GM12872 (cell line): Measurements from ENCODE around the gene TMCO5A.

ENCODE experiments used
- TF ChIP-seq, protein P1 (sequence below): IDR thresholded peaks from 3 replicates; pipeline ENCODE4 v1.5.1; 2011; ENCODE audit warnings: low read depth, mild to moderate bottlenecking, low read length, moderate library complexity; ENCODE audit not compliant: insufficient read depth

The TMCO5A gene

DNA sequence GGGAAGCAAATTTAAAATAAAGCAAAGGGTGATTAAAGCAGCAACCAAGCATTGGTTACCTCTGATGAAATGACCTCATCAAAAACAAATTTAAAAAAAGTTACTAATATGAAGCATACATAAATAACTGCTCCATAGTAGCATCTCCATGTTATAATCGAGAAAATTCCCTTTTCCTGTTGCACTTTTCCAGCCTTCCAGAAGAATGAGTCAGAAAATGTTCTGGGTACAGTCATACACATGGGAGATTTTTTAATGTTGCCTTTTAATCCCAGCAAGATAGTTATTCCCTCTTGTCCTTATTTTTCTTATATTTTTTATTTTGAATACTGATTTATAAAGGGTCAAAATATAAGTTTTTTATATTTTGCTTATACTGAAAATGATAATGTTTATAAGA lies 2.6 kb upstream of the TMCO5A start:
- TF ChIP-seq, protein P1, sequence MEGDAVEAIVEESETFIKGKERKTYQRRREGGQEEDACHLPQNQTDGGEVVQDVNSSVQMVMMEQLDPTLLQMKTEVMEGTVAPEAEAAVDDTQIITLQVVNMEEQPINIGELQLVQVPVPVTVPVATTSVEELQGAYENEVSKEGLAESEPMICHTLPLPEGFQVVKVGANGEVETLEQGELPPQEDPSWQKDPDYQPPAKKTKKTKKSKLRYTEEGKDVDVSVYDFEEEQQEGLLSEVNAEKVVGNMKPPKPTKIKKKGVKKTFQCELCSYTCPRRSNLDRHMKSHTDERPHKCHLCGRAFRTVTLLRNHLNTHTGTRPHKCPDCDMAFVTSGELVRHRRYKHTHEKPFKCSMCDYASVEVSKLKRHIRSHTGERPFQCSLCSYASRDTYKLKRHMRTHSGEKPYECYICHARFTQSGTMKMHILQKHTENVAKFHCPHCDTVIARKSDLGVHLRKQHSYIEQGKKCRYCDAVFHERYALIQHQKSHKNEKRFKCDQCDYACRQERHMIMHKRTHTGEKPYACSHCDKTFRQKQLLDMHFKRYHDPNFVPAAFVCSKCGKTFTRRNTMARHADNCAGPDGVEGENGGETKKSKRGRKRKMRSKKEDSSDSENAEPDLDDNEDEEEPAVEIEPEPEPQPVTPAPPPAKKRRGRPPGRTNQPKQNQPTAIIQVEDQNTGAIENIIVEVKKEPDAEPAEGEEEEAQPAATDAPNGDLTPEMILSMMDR, result no peak

- TF ChIP-seq, protein P1, result no peak
These were observed 1.9 kb upstream of the TMCO5A start for GRCh38 chr15:37932549-37932948.

GRCh38 chr15:37933666-37934065 lies 774 bp upstream of the TMCO5A start:
- TF ChIP-seq, protein P1, result no peak

- TF ChIP-seq, protein P1, result no peak
These were observed 6.4 kb downstream of the TMCO5A start for GRCh38 chr15:37940876-37941275.

- TF ChIP-seq, protein P1, result no peak
These were observed 7.3 kb downstream of the TMCO5A start for GRCh38 chr15:37941779-37942178.

- TF ChIP-seq, protein P1, result no peak
These were observed 17.6 kb downstream of the TMCO5A start for GRCh38 chr15:37951999-37952398.

GRCh38 chr15:37967788-37968187 lies 33.3 kb downstream of the TMCO5A start:
- TF ChIP-seq, protein P1, result no peak

DNA sequence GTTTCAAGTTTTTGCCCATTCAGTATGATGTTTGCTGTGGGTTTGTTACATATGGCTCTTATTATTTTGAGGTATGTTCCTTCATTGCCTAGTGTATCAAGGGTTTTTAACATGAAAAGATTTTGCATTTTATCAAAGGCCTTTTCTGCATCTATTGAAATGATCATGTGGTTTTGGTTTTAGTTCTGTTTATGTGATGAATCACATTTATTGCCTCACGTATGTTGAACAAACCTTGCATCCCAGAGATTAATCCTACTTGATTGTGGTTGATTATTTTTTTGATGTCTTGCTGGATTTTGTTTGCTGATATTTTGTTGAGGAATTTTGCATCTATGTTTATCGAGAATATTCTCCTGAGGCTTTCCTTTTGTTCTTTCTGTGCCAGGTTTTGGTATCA lies 39.4 kb downstream of the TMCO5A start:
- TF ChIP-seq, protein P1, result no peak
